Spleen (tissue), 11 donors: Measurements from ENCODE around the gene C11orf91. TPM values are rescaled to one million over a fixed set of nuclear protein-coding genes. Genes with fewer than 3 reads are reported as not detected.

ENCODE experiments used
- DNase-seq: peaks from one replicate; pipeline ENCODE4 v3.0.0-alpha.2; 2020
- H3K27ac ChIP-seq, 8 donors: fragments of 200-600 bp; sonication (generic) in 7 of 8; 1 replicate in 4 of 8; 2 replicates in 4 of 8; pipeline versions ENCODE4 v1.5.0 to v1.8.0; 2016 to 2021; ENCODE audit warnings: inconsistent platforms in 4 of 8, mild to moderate bottlenecking in 4 of 8, moderate library complexity in 1 of 8
- H3K27me3 ChIP-seq, 7 donors: fragments of 200-600 bp; sonication (generic) in 6 of 7; replicated peaks in 1 of 7; 1 replicate in 4 of 7; 2 replicates in 3 of 7; pipeline versions ENCODE4 v1.5.0 to v1.8.0; 2016 to 2021; ENCODE audit warnings: inconsistent platforms in 3 of 7, mild to moderate bottlenecking in 1 of 7
- H3K36me3 ChIP-seq, 6 donors: fragments of 200-600 bp; sonication (generic) in 5 of 6; 1 replicate in 4 of 6; 2 replicates in 2 of 6; pipeline versions ENCODE4 v1.5.0 to v1.8.0; 2016 to 2021; ENCODE audit warnings: inconsistent platforms in 2 of 6
- H3K4me1 ChIP-seq, 6 donors: fragments of 200-600 bp; sonication (generic) in 5 of 6; 1 replicate in 3 of 6; 2 replicates in 3 of 6; pipeline versions ENCODE4 v1.5.0 to v1.8.0; 2016 to 2021; ENCODE audit warnings: inconsistent platforms in 3 of 6
- H3K4me3 ChIP-seq, 8 donors: fragments of 200-600 bp; sonication (generic) in 7 of 8; 1 replicate in 4 of 8; 2 replicates in 4 of 8; pipeline versions ENCODE4 v1.5.0 to v1.8.0; 2016 to 2021; ENCODE audit warnings: inconsistent platforms in 4 of 8, mild to moderate bottlenecking in 4 of 8, moderate library complexity in 2 of 8
- H3K9me3 ChIP-seq, 8 donors: fragments of 200-600 bp; sonication (generic) in 7 of 8; 1 replicate in 4 of 8; 2 replicates in 4 of 8; pipeline versions ENCODE4 v1.5.0 to v1.8.0; 2016 to 2021; ENCODE audit warnings: inconsistent platforms in 4 of 8
- POLR2A ChIP-seq, 3 donors: fragments of 450-650 bp; IDR thresholded peaks; one replicate each; pipeline ENCODE4 v1.5.1; 2017; ENCODE audit warnings: antibody characterized with exemption in 3 of 3, mild to moderate bottlenecking in 1 of 3
- POLR2AphosphoS5 ChIP-seq, 3 donors: sonication (generic); formaldehyde crosslinking; IDR thresholded peaks; one replicate each; pipeline ENCODE4 v1.5.1; 2017; ENCODE audit warnings: antibody characterized with exemption in 3 of 3
- WGBS, 5 donors: extraction: QIAGEN DNeasy Blood & Tissue Kit in 3 of 5; methylation state at CpG; one replicate each; pipeline versions ENCODE4 v1.1.5 to v1.1.7; 2013 to 2018; 5-methylcytosine and 5-hydroxymethylcytosine counted together
- intact Hi-C: fragments of 100-400 bp; cut with DNase I; formaldehyde crosslinking; loops from one replicate; pipeline ENCODE4 v1.15.0; 2023; ENCODE audit warnings: low total_unique reads
- polyA plus RNA-seq, 3 donors: library from polyadenylated mRNA; stranded (reverse); fragments of 200-250 nt; gene quantifications; one replicate each; pipeline ENCODE4 v1.2.1, GENCODE V29; 2013
- total RNA-seq, 7 donors: library from RNA; depleted of rRNA in 3 of 7; stranded (reverse); fragments of >200 nt in 3 of 7; fragmentation: NEBNext Ultra II Directional in 4 of 7; extraction: Animal tissue kit (Norgen Biotek cat#: 25700) in 4 of 7; gene quantifications; one replicate each; pipeline versions ENCODE4 v1.1.0 to v1.2.1, GENCODE V29; 2016 to 2021
- TF ChIP-seq, protein P1 (sequence below), 11 experiments: fragments of 200-600 bp in 7 of 11; fragments of 450-650 bp in 4 of 11; sonication (generic) in 4 of 11; IDR thresholded peaks in 8 of 11; conservative IDR thresholded peaks in 3 of 11; 1 replicate in 7 of 11; 2 replicates in 4 of 11; pipeline versions ENCODE4 v1.4.0 to v1.8.0; 2016 to 2021; ENCODE audit warnings: antibody characterized with exemption in 11 of 11, inconsistent platforms in 4 of 11, mild to moderate bottlenecking in 1 of 11
- donor health status: healthy with polysubstance abuse.
- donor health status: DM: no; HTN: no; CAD: no; lungs with moderate emphysema.
- donor health status: DM: no; HTN: no; CAD: no.
- donor health status: Bipolar disorder and iron deficiency.
- donor health status: healthy.
- donor health status: DM: no; HTN: no; CAD: no.
- donor health status: DM: yes; HTN: yes; CAD: no.

C11orf91 gene
- total and polyA plus RNA-seq, 10 donors: 0.85 TPM; not detected in 9

- H3K9me3 ChIP-seq: no peaks in the 10 kb centered on the region
- intact Hi-C loops: no loop called here
- H3K4me1 ChIP-seq: peaks cover 0 to 9% (median 0%) of the 10 kb centered on the region in 6 donors
- no peak overlapping the region for H3K4me3 ChIP-seq
- TF ChIP-seq POLR2AphosphoS5 (IDR thresholded peaks at IDR 0.05) (no peak), POLR2A (IDR thresholded peaks at IDR 0.05) (no peak)
- TF ChIP-seq, protein P1, sequence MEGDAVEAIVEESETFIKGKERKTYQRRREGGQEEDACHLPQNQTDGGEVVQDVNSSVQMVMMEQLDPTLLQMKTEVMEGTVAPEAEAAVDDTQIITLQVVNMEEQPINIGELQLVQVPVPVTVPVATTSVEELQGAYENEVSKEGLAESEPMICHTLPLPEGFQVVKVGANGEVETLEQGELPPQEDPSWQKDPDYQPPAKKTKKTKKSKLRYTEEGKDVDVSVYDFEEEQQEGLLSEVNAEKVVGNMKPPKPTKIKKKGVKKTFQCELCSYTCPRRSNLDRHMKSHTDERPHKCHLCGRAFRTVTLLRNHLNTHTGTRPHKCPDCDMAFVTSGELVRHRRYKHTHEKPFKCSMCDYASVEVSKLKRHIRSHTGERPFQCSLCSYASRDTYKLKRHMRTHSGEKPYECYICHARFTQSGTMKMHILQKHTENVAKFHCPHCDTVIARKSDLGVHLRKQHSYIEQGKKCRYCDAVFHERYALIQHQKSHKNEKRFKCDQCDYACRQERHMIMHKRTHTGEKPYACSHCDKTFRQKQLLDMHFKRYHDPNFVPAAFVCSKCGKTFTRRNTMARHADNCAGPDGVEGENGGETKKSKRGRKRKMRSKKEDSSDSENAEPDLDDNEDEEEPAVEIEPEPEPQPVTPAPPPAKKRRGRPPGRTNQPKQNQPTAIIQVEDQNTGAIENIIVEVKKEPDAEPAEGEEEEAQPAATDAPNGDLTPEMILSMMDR (IDR thresholded peaks at IDR 0.05 in 8 of 11, conservative IDR thresholded peaks at IDR 0.05 in 3 of 11): no peak
- no peak for DNase-seq
- 86 to 95% (median 92%) methylated on average over 4 of the region's 4 CpGs for WGBS, 5 donors
- H3K27ac ChIP-seq: no peak overlapping the region
- H3K27me3 ChIP-seq: no peaks in the 10 kb centered on the region
- peaks cover 0 to 100% (median 49%) of the 10 kb centered on the region in 6 donors for H3K36me3 ChIP-seq
Observed at GRCh38 chr11:33713856-33714398, 13.3 kb upstream of the C11orf91 start.

DNA sequence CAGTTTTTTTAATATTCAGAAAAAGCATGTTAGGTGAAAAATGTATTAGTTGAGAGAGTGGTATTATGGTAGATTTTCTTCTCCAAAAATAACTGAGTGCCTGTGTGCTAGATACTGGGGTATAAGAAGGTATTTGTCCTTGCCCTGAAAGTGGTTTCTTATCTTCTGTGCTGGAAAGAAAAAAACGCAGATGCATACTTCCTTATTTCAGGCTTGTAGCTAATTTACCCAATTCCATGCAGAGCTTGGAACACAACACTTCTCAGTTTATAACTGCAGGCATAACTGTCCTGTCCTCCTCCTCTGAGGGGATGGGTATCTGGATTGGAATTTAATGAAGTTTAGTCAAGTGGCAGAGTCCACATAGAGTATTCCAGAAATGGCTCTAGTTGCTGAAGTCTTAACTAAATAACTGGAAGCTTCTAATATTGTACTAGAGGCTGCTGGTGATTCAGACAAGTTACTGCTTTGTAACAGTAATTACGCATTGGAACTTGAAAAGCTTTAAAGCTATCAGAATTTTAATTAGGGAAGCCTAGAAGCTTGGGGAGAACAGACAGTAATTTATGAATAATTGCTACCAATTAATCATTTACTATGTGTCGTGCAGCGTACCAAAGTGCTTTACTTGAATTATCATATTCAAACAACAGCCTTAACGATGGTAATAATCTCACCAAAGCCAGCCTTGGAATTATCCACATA is 12.7 kb upstream of the C11orf91 start:
- no peak overlapping the region for H3K27ac ChIP-seq
- H3K4me1 ChIP-seq: peaks cover 0 to 9% (median 0%) of the 10 kb centered on the region in 6 donors
- 77 to 83% (median 81%) methylated on average over 5 of the region's 5 CpGs for WGBS, 5 donors
- TF ChIP-seq, protein P1 (IDR thresholded peaks at IDR 0.05 in 8 of 11, conservative IDR thresholded peaks at IDR 0.05 in 3 of 11): no peak
- TF ChIP-seq POLR2AphosphoS5 (IDR thresholded peaks at IDR 0.05) (no peak), POLR2A (IDR thresholded peaks at IDR 0.05) (no peak)
- peaks cover 0 to 100% (median 50%) of the 10 kb centered on the region in 6 donors for H3K36me3 ChIP-seq
- DNase-seq: no peak
- intact Hi-C loops: no loop called here
- no peaks in the 10 kb centered on the region for H3K27me3 ChIP-seq
- no peak overlapping the region for H3K4me3 ChIP-seq
- H3K9me3 ChIP-seq: no peaks in the 10 kb centered on the region

DNA sequence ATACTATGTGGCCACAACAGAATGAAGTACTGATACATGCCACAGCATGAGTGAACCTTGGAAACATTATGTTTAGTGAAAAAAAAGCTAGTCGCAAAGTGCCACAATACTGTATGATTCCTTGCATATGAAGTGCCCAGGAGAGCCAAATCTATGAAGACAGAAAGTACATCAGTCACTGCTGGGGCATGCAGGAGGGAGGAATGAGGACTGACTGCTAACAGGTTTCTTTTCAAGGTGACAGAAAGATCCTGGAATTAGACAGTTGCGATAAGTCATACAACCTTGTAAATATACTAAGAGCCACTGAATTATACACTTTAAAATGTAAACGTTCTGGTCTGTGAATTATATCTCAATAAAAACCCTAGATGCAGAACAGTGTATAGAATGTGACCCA is 11.8 kb upstream of the C11orf91 start:
- H3K4me1 ChIP-seq: peaks cover 0 to 9% (median 0%) of the 10 kb centered on the region in 6 donors
- no peak for TF ChIP-seq POLR2AphosphoS5 (IDR thresholded peaks at IDR 0.05)
- TF ChIP-seq, protein P1 (IDR thresholded peaks at IDR 0.05 in 8 of 11, conservative IDR thresholded peaks at IDR 0.05 in 3 of 11): no peak
- H3K9me3 ChIP-seq: no peaks in the 10 kb centered on the region
- H3K27ac ChIP-seq: no peak overlapping the region
- no peaks in the 10 kb centered on the region for H3K27me3 ChIP-seq
- 88 to 98% (median 94%) methylated on average over 3 of the region's 3 CpGs for WGBS, 5 donors
- intact Hi-C loops: no loop called here
- no peak overlapping the region for H3K4me3 ChIP-seq
- peaks cover 0 to 100% (median 52%) of the 10 kb centered on the region in 6 donors for H3K36me3 ChIP-seq
- no peak for DNase-seq

DNA sequence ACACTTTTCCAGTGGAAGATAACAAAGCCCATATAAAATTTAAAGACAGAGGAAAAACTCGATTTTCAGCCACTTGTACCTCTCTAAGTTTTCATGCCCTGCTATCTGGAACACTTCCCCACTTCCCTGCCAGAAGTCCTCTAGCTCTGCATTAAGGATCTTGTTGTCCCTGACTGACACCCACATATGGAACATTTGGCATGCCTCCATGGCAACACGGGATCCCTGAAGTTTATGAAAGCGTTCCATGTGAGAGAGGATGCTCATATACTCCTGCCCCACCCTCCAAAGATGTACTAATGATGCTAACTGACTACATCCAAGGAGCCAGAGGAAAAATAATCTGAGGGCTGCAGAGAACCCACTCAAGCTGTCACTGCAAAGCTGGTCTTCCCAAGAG is 8.8 kb upstream of the C11orf91 start:
- H3K27ac ChIP-seq: no peak overlapping the region
- peaks cover 0 to 32% (median 9%) of the 10 kb centered on the region in 6 donors for H3K4me1 ChIP-seq
- 81 to 95% (median 85%) methylated on average over 3 of the region's 3 CpGs for WGBS, 5 donors
- no peak for TF ChIP-seq POLR2A (IDR thresholded peaks at IDR 0.05)
- no peak for TF ChIP-seq POLR2AphosphoS5 (IDR thresholded peaks at IDR 0.05)
- TF ChIP-seq, protein P1 (IDR thresholded peaks at IDR 0.05 in 8 of 11, conservative IDR thresholded peaks at IDR 0.05 in 3 of 11): no peak
- H3K36me3 ChIP-seq: peaks cover 0 to 88% (median 38%) of the 10 kb centered on the region in 6 donors
- DNase-seq: no peak
- intact Hi-C loops: no loop called here
- no peak overlapping the region for H3K4me3 ChIP-seq
- no peaks in the 10 kb centered on the region for H3K9me3 ChIP-seq
- H3K27me3 ChIP-seq: no peaks in the 10 kb centered on the region
